Activated B cell treated with CpG ODN at 0.5 μM for 24 hours (primary cell): Measurements from ENCODE around the gene CIART. TPM values are rescaled to one million over a fixed set of nuclear protein-coding genes. Genes with fewer than 3 reads are reported as not detected.
A peak's percentile ranks its signal among the peaks of the same experiment; 100 is the strongest.

Source experiments
- ATAC-seq: fragments of 200-7000 bp; cut with Tn5 transposase; one replicate; pipeline ENCODE4 v1.10.0; 2021; ENCODE audit warnings: low read depth, mild to moderate bottlenecking, moderate library complexity
- CTCF ChIA-PET: fragments of 350-600 bp; sonication (Branson Sonifier 250); formaldehyde crosslinking; loops from one replicate; lab custom pipeline; 2021; ENCODE audit warnings: antibody characterized with exemption; lab: Charles Lee
- POLR2A ChIA-PET: fragments of 350-600 bp; sonication (Branson Sonifier 250); formaldehyde crosslinking; loops from one replicate; lab custom pipeline; 2021; ENCODE audit warnings: antibody characterized with exemption; lab: Charles Lee
- DNase-seq: peaks from one replicate; pipeline ENCODE4 v3.0.0; 2022
- H3K27ac Mint-ChIP-seq: one replicate; pipeline ENCODE4 v1.8.0; 2020; ENCODE audit warnings: mixed read lengths
- H3K27me3 Mint-ChIP-seq: one replicate; pipeline ENCODE4 v1.8.0; 2021; ENCODE audit warnings: mixed read lengths
- H3K36me3 Mint-ChIP-seq: one replicate; pipeline ENCODE4 v1.8.0; 2021; ENCODE audit warnings: low read depth, mixed read lengths
- H3K4me1 Mint-ChIP-seq: one replicate; pipeline ENCODE4 v1.8.0; 2021; ENCODE audit warnings: mixed read lengths
- H3K4me3 Mint-ChIP-seq: one replicate; pipeline ENCODE4 v1.8.0; 2020; ENCODE audit warnings: mild to moderate bottlenecking, mixed read lengths
- H3K9me3 Mint-ChIP-seq: one replicate; pipeline ENCODE4 v1.8.0; 2020; ENCODE audit warnings: mixed read lengths
- intact Hi-C: fragments of 100-400 bp; cut with micrococcal nuclease; formaldehyde crosslinking; loops from one replicate; pipeline ENCODE4 v1.15.1; 2024
- total RNA-seq: library from RNA; stranded (reverse); gene quantifications from 2 replicates; pipeline ENCODE4 v1.2.3, GENCODE V29; 2022
- TF ChIP-seq, protein P1 (sequence below): fragments of 200-600 bp; IDR thresholded peaks from one replicate; pipeline ENCODE4 v1.8.0; 2022; ENCODE audit warnings: antibody characterized with exemption, mild to moderate bottlenecking

The CIART gene
- total RNA-seq, 1 donor from 2014 or later, result 1.0 TPM

DNA sequence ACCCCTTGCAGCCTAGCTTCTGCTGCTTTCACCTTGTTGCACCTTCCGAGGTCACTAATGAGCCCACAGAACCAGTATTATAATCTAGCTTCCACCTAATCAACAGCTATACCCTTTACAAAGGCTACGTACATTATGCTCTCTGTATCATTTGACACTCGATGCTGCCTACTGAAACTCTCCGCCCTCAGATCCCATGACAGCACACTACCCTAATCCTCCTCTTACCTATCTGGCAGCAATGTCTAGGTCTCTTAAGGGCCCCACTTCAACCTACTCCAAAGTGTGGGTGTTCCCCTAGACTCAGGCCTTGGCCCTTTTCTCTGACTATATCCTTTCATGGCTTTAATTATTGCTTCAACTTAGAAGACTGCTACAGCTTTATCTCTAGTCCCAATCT is 6.5 kb downstream of the CIART start:
- intact Hi-C loops, result no loop called here
- TF ChIP-seq, protein P1, sequence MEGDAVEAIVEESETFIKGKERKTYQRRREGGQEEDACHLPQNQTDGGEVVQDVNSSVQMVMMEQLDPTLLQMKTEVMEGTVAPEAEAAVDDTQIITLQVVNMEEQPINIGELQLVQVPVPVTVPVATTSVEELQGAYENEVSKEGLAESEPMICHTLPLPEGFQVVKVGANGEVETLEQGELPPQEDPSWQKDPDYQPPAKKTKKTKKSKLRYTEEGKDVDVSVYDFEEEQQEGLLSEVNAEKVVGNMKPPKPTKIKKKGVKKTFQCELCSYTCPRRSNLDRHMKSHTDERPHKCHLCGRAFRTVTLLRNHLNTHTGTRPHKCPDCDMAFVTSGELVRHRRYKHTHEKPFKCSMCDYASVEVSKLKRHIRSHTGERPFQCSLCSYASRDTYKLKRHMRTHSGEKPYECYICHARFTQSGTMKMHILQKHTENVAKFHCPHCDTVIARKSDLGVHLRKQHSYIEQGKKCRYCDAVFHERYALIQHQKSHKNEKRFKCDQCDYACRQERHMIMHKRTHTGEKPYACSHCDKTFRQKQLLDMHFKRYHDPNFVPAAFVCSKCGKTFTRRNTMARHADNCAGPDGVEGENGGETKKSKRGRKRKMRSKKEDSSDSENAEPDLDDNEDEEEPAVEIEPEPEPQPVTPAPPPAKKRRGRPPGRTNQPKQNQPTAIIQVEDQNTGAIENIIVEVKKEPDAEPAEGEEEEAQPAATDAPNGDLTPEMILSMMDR, result no peak
- ATAC-seq (no peak), DNase-seq (no peak)
- Mint-ChIP-seq H3K4me3 (no peak overlapping the region), H3K27me3 (no peaks in the 10 kb centered on the region), H3K4me1 (peaks cover 11% of the 10 kb centered on the region), H3K27ac (no peak overlapping the region), H3K36me3 (peaks cover 5% of the 10 kb centered on the region), H3K9me3 (no peaks in the 10 kb centered on the region)
- ChIA-PET CTCF (interaction anchor here (1.1 kb wide), 1 partner anchor 9 kb away, joined by 3 read pairs; no protein-coding TSS in a partner anchor), POLR2A (no interaction called here)

DNA sequence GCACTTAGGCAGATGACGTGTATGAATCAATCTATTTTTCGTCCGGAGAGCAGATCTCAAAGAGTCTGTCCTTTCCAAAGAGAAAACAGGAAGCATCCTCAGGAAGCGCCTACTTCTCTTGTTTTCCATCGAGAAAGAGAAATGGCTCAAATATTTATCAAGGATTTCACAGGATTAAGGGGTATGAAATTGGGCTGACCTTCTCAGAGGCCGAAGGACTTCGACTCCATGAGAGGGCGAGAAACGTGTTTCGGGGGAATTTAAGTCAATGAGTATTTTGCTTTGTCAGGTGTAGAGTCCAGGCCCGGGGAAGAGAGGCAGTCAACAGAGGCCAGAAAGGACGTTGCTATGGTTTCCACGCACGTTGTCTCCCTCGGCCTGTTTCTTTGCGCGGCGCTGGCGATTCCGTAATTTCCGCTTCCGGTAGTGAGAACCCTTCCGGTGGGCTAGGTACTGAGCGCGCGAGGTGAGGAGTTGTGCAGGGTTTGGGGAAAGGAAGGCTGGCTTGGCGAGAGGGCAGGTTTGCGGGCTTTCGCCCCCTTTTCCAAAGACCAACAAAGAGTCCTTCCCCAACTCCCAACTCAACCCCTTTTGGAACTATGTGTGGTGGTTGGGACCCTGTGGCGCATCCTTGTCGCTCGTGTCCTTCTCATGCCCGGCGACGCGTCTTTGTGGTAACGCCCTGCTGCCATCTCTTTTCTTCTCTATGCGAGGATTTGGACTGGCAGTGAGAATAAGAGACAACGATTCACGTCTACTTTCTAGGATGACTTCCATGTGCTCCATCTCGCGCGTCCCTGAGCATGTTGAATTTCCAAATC is 11.3 kb downstream of the CIART start, which contains the start of gene MRPS21:
MRPS21 (plus strand) TSS at position 429 of the 821 bp plus-strand sequence. CDS start 506 bp downstream, outside the sequence.
- H3K27me3 Mint-ChIP-seq, result no peaks in the 10 kb centered on the region
- peaks cover 30% of the 10 kb centered on the region for H3K4me1 Mint-ChIP-seq
- ChIA-PET CTCF (no interaction called here), POLR2A (no interaction called here)
- intact Hi-C loops, result loop anchor here (1.0 to 2.0 kb wide), 6 partner anchors 11 to 194 kb away; partner anchors contain the start of genes APH1A, CIART, PRPF3 and TARS2
- ATAC-seq (peak; percentile 97), DNase-seq (peak; percentile 77)
- TF ChIP-seq, protein P1, result no peak
- peak within 1 kb of the TSS; percentile 99 for H3K27ac Mint-ChIP-seq
- H3K9me3 Mint-ChIP-seq, result no peaks in the 10 kb centered on the region
- H3K36me3 Mint-ChIP-seq, result peaks cover 40% of the 10 kb centered on the region
- peak within 1 kb of the TSS; percentile 94 for H3K4me3 Mint-ChIP-seq

DNA sequence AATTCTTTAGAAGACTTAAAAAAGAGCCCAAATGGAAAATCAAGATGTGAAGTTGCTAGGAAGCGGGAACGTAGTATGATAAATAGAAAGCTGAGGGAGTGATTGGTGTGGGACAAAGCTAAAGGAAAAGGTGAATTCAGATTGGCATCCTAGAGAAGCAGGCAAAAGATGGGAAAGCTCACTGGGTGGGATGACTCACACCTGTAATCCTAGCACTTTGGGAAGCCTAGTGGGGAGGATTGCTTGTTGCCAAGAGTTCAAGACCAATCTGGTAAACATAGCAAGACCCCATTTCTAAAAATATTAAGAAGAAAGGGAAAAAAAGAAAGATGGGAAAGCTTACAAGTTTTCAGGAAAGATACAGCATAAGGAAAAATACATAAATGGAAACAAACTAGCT is 13.1 kb downstream of the CIART start:
- ATAC-seq, result no peak
- Mint-ChIP-seq H3K4me1 (peaks cover 30% of the 10 kb centered on the region), H3K27ac (no peak overlapping the region), H3K27me3 (no peaks in the 10 kb centered on the region), H3K36me3 (peaks cover 49% of the 10 kb centered on the region), H3K4me3 (peak overlapping the region; percentile 44), H3K9me3 (no peaks in the 10 kb centered on the region)
- POLR2A ChIA-PET, result interaction anchor here (0.7 kb wide), 1 partner anchor 9 kb away, joined by 3 read pairs; no protein-coding TSS in a partner anchor
- TF ChIP-seq, protein P1, result no peak
- DNase-seq, result no peak
- intact Hi-C loops, result no loop called here
- CTCF ChIA-PET, result interaction anchor here (0.7 kb wide), 2 partner anchors 14 to 192 kb away, joined by 4 read pairs; no protein-coding TSS in a partner anchor

DNA sequence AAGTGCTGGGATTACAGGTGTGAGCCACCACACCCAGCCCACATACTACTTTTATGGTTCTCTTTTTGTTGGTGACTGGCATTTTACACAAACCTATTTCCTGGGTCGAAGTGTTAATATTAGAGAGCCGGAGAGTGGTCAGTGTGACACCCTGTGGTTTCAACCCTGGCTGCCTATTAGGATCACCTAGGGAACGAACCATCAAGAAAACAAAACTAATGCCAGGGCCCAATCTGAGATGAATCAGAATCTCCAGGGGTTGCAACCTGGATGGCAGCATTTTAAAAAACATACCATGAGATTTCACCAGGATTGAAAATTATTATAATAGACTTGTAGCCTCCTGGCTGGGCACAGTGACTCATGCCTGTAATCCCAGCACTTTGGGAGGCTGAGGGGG is 17.4 kb downstream of the CIART start:
- peaks cover 65% of the 10 kb centered on the region for H3K36me3 Mint-ChIP-seq

More for the DNA sequence above, 17.4 kb downstream of the CIART start:
- DNase-seq (no peak), ATAC-seq (no peak)
- Mint-ChIP-seq H3K9me3 (no peaks in the 10 kb centered on the region), H3K4me1 (peaks cover 12% of the 10 kb centered on the region), H3K27ac (peak overlapping the region; percentile 46), H3K27me3 (no peaks in the 10 kb centered on the region), H3K4me3 (no peak overlapping the region)
- TF ChIP-seq, protein P1, result no peak
- ChIA-PET CTCF (no interaction called here), POLR2A (no interaction called here)
- intact Hi-C loops, result no loop called here
